D721Med (cell line): ENCODE data around the gene C2.

Experiments used
- DNase-seq: peaks from one replicate; pipeline ENCODE4 v3.0.0; 2011; ENCODE audit warnings: low spot score; ENCODE audit not compliant: insufficient read length
- FAIRE-seq: peaks from 2 replicates; lab custom pipeline; 2011; peaks lifted over from hg19 to GRCh38; lab: Jason Lieb, UNC
- TF ChIP-seq, protein P1 (sequence below): IDR thresholded peaks from 2 replicates; pipeline ENCODE4 v1.5.1; 2012; ENCODE audit warnings: mild to moderate bottlenecking, control low read depth; ENCODE audit not compliant: insufficient read depth; ENCODE audit errors: missing control alignments

C2 gene

DNA sequence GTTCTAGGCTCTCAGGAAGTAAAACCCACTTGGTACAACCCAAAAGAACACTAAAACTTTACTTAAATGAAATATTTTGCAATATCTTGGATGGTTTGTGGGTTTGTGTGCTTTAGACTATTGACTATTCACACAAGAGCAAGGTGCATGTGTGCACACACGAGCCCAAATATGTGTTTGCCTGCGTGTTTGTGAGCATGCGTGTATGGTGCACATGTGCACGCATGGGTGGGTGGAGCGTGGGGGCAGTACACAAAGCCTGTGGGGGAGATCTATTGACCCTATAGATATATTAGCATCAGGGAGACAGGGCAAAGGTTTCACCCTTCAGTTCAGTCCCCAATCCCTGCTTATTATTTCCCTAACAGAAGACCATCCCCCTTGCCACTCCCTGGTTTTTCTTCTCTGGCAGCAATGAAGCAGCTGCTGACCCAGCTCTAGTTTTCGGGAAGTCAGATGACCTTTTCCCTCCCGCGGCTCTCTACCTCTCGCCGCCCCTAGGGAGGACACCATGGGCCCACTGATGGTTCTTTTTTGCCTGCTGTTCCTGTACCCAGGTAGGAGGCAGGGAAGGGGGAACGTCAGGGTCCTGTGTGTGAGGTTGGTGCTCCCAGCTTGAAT, at the start of gene C2:
Gene C2 (plus strand): TSS at position 476 of the 621 bp plus-strand sequence. CDS start 36 bp downstream, at position 512.
- FAIRE-seq, result no peak
- DNase-seq, result no peak
- TF ChIP-seq, protein P1, sequence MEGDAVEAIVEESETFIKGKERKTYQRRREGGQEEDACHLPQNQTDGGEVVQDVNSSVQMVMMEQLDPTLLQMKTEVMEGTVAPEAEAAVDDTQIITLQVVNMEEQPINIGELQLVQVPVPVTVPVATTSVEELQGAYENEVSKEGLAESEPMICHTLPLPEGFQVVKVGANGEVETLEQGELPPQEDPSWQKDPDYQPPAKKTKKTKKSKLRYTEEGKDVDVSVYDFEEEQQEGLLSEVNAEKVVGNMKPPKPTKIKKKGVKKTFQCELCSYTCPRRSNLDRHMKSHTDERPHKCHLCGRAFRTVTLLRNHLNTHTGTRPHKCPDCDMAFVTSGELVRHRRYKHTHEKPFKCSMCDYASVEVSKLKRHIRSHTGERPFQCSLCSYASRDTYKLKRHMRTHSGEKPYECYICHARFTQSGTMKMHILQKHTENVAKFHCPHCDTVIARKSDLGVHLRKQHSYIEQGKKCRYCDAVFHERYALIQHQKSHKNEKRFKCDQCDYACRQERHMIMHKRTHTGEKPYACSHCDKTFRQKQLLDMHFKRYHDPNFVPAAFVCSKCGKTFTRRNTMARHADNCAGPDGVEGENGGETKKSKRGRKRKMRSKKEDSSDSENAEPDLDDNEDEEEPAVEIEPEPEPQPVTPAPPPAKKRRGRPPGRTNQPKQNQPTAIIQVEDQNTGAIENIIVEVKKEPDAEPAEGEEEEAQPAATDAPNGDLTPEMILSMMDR, result no peak

DNA sequence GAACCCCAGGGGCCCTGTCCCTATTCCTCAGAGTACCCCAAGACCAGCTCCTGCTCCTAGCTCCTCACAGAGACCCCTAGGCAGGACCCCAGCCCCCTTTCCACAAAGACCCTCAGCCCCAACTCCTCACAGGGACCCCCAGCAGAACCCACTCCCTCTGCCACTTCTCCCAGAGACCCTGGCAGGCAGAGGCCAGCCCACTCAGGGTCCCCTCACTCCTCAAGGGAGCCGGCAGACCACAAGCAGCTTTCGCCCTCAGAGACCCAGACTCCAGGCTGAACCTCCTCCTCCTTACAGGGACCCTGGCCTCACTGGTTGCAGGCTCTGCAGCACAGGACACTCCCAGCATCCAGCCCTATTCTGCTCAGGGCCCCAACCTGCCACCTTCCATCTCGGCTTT, 49.3 kb upstream of the C2 start:
- TF ChIP-seq, protein P1, result no peak
- FAIRE-seq (no peak), DNase-seq (no peak)

DNA sequence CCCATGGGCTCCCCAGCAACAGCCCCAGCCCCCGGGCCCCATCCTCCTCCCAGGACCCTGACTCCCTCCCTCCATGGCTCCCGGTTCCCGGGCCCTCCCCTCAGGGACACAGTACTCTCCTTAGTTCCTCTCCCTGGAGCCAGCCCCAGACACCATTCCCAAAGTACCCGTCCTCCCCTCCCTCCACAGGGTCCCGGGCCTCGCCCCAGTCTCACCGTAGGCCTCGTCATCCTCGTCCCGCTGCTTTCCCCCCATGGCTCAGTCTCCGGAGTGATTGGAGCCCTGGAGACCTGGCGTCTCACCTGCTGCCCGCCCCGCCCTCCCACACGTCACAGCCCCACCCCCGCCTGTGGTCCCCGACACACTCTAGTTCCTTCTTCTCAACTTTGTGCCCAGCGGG, 48.8 kb upstream of the C2 start, which contains the start of gene SLC44A4:
Gene SLC44A4 (minus strand): TSS at position 272 of the 400 bp plus-strand sequence. CDS start 17 bp downstream, at position 255.
- TF ChIP-seq, protein P1, result no peak
- DNase-seq (no peak), FAIRE-seq (no peak)

DNA sequence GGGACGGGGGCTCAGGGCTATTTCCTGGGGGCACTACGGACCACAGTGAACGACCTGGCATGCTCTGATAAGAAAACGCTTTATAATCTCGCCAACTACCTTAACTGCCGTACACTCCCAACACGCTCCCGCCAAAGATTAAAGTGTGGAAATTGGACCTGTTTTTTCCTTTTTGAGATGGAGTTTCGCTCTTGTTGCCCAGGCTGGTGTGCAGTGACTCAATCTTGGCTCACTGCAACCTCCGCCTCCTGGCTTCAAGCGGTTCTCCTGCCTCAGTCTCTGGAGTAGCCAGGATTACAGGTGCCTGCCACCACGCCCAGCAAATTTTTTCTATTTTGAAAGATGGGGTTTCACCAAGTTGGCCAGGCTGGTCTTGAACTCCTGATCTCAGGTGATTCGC, 48.4 kb upstream of the C2 start:
- DNase-seq (no peak), FAIRE-seq (no peak)
- TF ChIP-seq, protein P1, result no peak

DNA sequence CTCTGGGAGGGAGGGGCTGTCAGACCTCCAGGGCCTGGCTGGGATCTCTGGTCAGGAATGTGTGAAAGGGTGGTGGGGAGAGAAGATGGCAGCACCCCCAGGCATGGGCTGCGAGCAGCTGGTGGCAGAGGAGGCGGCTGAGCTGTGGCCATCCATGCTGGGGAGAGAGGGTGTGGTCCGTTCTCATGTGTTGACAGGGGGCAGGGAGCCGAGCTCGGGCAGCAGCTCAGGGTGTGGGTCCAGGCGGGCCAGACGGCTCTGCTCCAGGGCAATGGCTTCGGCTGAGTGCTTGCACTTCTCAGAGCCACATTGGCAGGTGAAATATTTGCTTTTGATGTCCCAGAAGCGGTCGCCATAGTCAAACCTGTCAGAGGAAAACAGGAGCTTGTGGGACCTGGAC, 47.6 kb upstream of the C2 start:
- FAIRE-seq (no peak), DNase-seq (no peak)
- TF ChIP-seq, protein P1, result no peak

DNA sequence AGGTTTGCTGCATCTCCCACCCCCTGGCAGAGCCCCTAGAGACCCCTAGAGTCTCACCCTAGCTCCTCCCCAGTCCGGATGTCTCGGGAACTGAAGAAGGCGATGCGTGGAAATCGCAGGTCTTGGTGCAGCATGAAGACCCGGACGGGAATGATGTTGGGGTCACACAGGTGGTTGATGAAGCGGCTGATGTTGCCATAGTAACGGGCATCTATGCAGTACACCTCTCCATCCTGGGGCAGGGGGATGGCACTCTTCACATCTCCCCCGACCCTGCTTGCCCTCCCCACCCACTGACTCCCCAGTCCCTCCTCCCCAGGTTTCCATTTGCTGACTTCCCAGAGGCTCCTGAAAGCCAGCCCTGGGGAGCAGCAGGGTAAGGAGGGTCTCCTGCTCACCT, 46.9 kb upstream of the C2 start:
- FAIRE-seq (no peak), DNase-seq (no peak)
- TF ChIP-seq, protein P1, result no peak

DNA sequence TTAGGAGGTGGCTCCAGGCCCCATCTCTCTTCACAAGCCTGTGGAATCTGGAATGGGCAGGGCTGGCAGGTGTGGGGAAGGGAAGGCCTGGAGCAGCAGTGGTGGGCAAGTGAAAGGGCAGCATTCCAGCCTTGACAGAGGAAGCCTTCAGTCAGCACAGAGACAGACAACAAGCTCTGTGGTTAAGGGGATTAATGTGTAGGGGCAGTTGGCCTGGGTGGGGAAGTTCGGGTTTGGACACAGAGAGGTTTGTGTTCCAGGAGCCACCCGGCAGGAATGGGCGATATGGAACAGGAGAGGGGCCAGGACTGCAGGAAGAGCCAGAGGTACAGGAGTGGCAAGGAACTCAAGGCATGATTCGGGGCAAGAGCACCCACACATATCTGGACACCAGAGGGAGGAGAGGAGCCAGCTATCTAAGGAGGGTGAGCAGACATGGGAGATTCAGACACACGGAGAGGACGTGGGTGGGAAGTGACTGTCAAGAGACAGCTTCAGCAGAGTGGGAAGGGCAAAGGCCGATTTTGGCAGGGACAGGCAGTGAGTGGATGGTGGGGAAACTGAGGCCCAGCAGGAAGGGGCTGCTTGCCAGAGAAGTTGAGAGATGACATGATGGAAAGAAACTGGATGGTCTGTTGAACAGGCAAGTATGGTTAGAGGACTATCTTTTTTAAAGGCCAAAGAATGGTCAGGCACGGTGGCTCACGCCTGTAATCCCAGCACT, 46.2 kb upstream of the C2 start:
- TF ChIP-seq, protein P1, result no peak
- DNase-seq (no peak), FAIRE-seq (no peak)
